Measurements from ENCODE around the gene EMILIN1. TPM values are rescaled to one million over a fixed set of nuclear protein-coding genes. Genes with fewer than 3 reads are reported as not detected.

The EMILIN1 gene
- total and polyA plus RNA-seq, 2 donors (not counting 1 experiment from before 2014, with no cell fraction given) = 0.24 to 0.52 TPM

DNA sequence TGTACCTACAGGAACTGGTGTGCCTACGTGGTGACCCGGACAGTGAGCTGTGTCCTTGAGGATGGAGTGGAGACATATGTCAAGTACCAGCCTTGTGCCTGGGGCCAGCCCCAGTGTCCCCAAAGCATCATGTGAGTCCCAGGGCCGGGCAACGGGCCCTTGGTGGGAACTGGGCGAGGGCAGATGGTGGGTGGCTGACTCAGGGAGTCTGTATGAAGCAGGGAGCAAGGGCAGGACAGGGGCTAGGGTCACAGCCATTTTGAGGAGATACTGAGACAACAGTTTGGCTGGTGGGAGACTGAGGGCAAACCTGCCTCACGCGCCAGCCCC is 1.7 kb downstream of the EMILIN1 start:
- Histone ChIP-seq H4K20me1 (ENCODE audit: control insufficient read depth, insufficient read depth, low read length, poor library complexity, severe bottlenecking) (no peaks in the 10 kb centered on the region), H3K79me2 (ENCODE audit: control insufficient read depth, insufficient read depth, low read length) (no peaks in the 10 kb centered on the region), H3K4me1 (ENCODE audit: control insufficient read depth in 2 of 2, insufficient read depth in 2 of 2, low read length in 2 of 2) (peaks cover 21 to 35% of the 10 kb centered on the region in 2 donors), H3K27me3 (replicated peaks in 1 of 4; ENCODE audit: control extremely low read depth in 1 of 4, control insufficient read depth in 3 of 4, insufficient read depth in 4 of 4, low read length in 3 of 4) (peaks cover 0 to 11% (median 4%) of the 10 kb centered on the region in 4 experiments), H3K4me3 (ENCODE audit: control extremely low read depth in 1 of 5, extremely low read depth in 1 of 5, insufficient read depth in 1 of 5, low read depth in 2 of 5, low read length in 4 of 5) (no peak overlapping the region), H3K27ac (ENCODE audit: low read length in 2 of 2) (no peak overlapping the region), H3K36me3 (replicated peaks in 1 of 2; ENCODE audit: control extremely low read depth in 1 of 2, control insufficient read depth in 1 of 2, extremely low read depth in 1 of 2, insufficient read depth in 2 of 2, low read length in 1 of 2) (no peaks in the 10 kb centered on the region), H3K4me2 (replicated peaks; ENCODE audit: low read depth, low read length, poor library complexity, severe bottlenecking) (no peak overlapping the region), H3K9me3 (ENCODE audit: control extremely low read depth in 1 of 3, control insufficient read depth in 2 of 3, insufficient read depth in 1 of 3, low read length in 2 of 3) (no peaks in the 10 kb centered on the region), H3K9ac (ENCODE audit: low read length) (no peak overlapping the region), H2AFZ (ENCODE audit: insufficient read depth, low read depth, low read length, poor library complexity, severe bottlenecking) (no peak overlapping the region)
- TF ChIP-seq EZH2 (IDR thresholded peaks at IDR 0.05; ENCODE audit: borderline replicate concordance, insufficient read depth, low read depth, low read length, poor library complexity, severe bottlenecking) = no peak
- TF ChIP-seq, protein P1, sequence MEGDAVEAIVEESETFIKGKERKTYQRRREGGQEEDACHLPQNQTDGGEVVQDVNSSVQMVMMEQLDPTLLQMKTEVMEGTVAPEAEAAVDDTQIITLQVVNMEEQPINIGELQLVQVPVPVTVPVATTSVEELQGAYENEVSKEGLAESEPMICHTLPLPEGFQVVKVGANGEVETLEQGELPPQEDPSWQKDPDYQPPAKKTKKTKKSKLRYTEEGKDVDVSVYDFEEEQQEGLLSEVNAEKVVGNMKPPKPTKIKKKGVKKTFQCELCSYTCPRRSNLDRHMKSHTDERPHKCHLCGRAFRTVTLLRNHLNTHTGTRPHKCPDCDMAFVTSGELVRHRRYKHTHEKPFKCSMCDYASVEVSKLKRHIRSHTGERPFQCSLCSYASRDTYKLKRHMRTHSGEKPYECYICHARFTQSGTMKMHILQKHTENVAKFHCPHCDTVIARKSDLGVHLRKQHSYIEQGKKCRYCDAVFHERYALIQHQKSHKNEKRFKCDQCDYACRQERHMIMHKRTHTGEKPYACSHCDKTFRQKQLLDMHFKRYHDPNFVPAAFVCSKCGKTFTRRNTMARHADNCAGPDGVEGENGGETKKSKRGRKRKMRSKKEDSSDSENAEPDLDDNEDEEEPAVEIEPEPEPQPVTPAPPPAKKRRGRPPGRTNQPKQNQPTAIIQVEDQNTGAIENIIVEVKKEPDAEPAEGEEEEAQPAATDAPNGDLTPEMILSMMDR (IDR thresholded peaks at IDR 0.05) = no peak
- intact Hi-C loops (cut with micrococcal nuclease) = loop anchor here (2.0 to 10.0 kb wide), 4 partner anchors 133 to 1795 kb away; partner anchors contain the start of genes ATRAID, CENPA, MPV17 and SLC5A6
- ATAC-seq (ENCODE audit: low read depth) (no peak), DNase-seq (no peak)
- Mint-ChIP-seq H3K4me3 (no peak overlapping the region), H3K9me3 (ENCODE audit: insufficient read depth) (no peaks in the 10 kb centered on the region), H3K27ac (no peak overlapping the region), H3K4me1 (peaks cover 32% of the 10 kb centered on the region), H3K27me3 (no peaks in the 10 kb centered on the region)
- 95% methylated on average over 7 of the region's 7 CpGs for WGBS (ENCODE audit: insufficient coverage)
- ChIA-PET POLR2A (interaction anchor here (3.0 kb wide), 1 partner anchor 9 kb away, joined by 22 read pairs; the partner anchor contains the start of gene OST4), CTCF (interaction anchor here (0.9 to 3.3 kb wide), 2 partner anchors 8 to 29 kb away, joined by 3 to 30 read pairs; partner anchors contain the start of genes AGBL5 and OST4)

DNA sequence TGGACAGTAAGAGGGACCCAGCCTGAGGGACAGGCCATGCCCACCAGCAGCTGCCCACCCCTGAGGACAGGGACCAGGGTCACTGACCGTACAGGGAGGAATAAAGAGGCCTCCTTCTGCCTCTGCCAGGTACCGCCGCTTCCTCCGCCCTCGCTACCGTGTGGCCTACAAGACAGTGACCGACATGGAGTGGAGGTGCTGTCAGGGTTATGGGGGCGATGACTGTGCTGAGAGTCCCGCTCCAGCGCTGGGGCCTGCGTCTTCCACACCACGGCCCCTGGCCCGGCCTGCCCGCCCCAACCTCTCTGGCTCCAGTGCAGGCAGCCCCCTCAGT is 2.2 kb downstream of the EMILIN1 start:
- no peaks in the 10 kb centered on the region for H3K36me3 ChIP-seq (replicated peaks in 1 of 2; ENCODE audit: control extremely low read depth in 1 of 2, control insufficient read depth in 1 of 2, extremely low read depth in 1 of 2, insufficient read depth in 2 of 2, low read length in 1 of 2)
- no peak for TF ChIP-seq EZH2 (IDR thresholded peaks at IDR 0.05; ENCODE audit: borderline replicate concordance, insufficient read depth, low read depth, low read length, poor library complexity, severe bottlenecking)
- TF ChIP-seq, protein P1 (IDR thresholded peaks at IDR 0.05) = no peak
- H3K79me2 ChIP-seq (ENCODE audit: control insufficient read depth, insufficient read depth, low read length) = no peaks in the 10 kb centered on the region
- H3K9me3 ChIP-seq (ENCODE audit: control extremely low read depth in 1 of 3, control insufficient read depth in 2 of 3, insufficient read depth in 1 of 3, low read length in 2 of 3) = no peaks in the 10 kb centered on the region
- Mint-ChIP-seq H3K4me1 (peaks cover 32% of the 10 kb centered on the region), H3K4me3 (no peak overlapping the region), H3K27ac (peak overlapping the region; percentile 27), H3K9me3 (ENCODE audit: insufficient read depth) (no peaks in the 10 kb centered on the region), H3K27me3 (no peaks in the 10 kb centered on the region)
- intact Hi-C loops (cut with micrococcal nuclease) = loop anchor here (2.0 to 10.0 kb wide), 4 partner anchors 132 to 1794 kb away; partner anchors contain the start of genes ATRAID, CENPA, MPV17 and SLC5A6
- H2AFZ ChIP-seq (ENCODE audit: insufficient read depth, low read depth, low read length, poor library complexity, severe bottlenecking) = peak overlapping the region; percentile 70
- peak overlapping the region; percentile 84 for H3K4me2 ChIP-seq (replicated peaks; ENCODE audit: low read depth, low read length, poor library complexity, severe bottlenecking)
- peaks cover 21 to 35% of the 10 kb centered on the region in 2 donors for H3K4me1 ChIP-seq (ENCODE audit: control insufficient read depth in 2 of 2, insufficient read depth in 2 of 2, low read length in 2 of 2)
- CTCF ChIA-PET = interaction anchor here (1.0 to 4.7 kb wide), 5 partner anchors 9 to 118 kb away, joined by 4 to 30 read pairs (median 7); partner anchors contain the start of genes AGBL5, OST4 and PREB
- H4K20me1 ChIP-seq (ENCODE audit: control insufficient read depth, insufficient read depth, low read length, poor library complexity, severe bottlenecking) = no peaks in the 10 kb centered on the region
- peak overlapping the region; percentile 59 for H3K9ac ChIP-seq (ENCODE audit: low read length)
- peaks cover 0 to 11% (median 4%) of the 10 kb centered on the region in 4 experiments for H3K27me3 ChIP-seq (replicated peaks in 1 of 4; ENCODE audit: control extremely low read depth in 1 of 4, control insufficient read depth in 3 of 4, insufficient read depth in 4 of 4, low read length in 3 of 4)
- DNase-seq (no peak), ATAC-seq (ENCODE audit: low read depth) (no peak)
- H3K4me3 ChIP-seq (ENCODE audit: control extremely low read depth in 1 of 5, extremely low read depth in 1 of 5, insufficient read depth in 1 of 5, low read depth in 2 of 5, low read length in 4 of 5) = no peak overlapping the region
- over 99% methylated on average over 9 of the region's 14 CpGs for WGBS (ENCODE audit: insufficient coverage)
- POLR2A ChIA-PET = interaction anchor here (0.9 to 3.0 kb wide), 3 partner anchors 9 to 29 kb away, joined by 8 to 22 read pairs (median 15); partner anchors contain the start of genes AGBL5 and OST4
- H3K27ac ChIP-seq (ENCODE audit: low read length in 2 of 2) = no peak overlapping the region
